Activated effector memory CD4-positive, alpha-beta T cell treated with anti-CD3 and anti-CD28 coated beads, Interleukin-2, amount 50 U/mL, for 16 hours (primary cell): ENCODE data around the gene DENND1B.
"Not testable (repeated sequence)": the region's sequence is repeated elsewhere in the genome, so short reads cannot be mapped to it uniquely, and the experiment has no call there.

Experiments used
- DNase-seq: peaks from one replicate; pipeline ENCODE4 v3.0.0-alpha.2; 2020

Gene DENND1B

DNA sequence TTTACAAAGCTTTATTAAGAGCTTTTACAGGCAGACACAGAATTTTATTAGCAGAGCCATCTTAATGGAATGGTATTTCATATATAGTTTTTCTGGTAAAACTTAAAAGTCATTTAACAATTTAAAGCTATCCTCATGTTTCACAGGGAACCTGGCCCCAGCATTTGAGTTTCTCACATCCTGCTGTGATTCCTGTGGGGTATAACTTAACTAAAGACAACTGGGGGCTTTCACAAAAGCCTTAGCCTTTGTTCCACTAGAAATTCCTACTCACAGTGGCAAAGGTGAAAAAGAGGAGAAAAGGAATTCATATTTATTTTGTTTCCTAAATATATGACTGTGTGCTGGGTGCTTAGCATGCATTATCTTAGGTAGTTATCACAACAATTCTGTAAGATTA, 233.9 kb downstream of the DENND1B start:
- DNase-seq, result no peak

DNA sequence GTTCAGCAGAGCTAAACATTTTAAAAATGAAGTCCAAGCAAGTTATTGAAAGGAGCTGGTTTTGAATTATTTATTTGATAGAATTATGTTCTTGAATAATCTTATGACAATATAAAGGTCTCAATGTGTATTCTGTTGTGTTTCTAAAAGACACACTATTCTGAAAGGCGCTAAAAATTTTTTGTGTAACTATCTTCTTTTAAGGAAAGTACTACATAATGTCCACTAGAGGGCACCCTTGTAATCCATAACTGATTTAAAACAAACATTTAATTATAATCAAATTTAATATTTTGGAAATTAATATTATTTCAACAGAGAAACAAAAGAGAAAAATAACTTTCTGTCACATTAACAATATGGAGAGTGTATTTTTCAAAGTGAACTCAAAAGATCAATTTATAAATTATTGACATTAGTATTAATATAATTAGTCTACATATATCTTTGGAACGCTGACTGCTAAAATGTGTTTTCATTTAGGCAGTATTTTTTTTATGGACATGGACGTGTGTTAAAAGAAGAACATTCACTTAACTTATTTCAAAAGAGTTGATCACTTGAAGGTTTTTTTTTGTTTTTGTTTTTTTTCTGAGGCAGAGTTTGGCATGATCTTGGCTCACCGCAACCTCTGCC, 248.4 kb downstream of the DENND1B start:
- no peak for DNase-seq

DNA sequence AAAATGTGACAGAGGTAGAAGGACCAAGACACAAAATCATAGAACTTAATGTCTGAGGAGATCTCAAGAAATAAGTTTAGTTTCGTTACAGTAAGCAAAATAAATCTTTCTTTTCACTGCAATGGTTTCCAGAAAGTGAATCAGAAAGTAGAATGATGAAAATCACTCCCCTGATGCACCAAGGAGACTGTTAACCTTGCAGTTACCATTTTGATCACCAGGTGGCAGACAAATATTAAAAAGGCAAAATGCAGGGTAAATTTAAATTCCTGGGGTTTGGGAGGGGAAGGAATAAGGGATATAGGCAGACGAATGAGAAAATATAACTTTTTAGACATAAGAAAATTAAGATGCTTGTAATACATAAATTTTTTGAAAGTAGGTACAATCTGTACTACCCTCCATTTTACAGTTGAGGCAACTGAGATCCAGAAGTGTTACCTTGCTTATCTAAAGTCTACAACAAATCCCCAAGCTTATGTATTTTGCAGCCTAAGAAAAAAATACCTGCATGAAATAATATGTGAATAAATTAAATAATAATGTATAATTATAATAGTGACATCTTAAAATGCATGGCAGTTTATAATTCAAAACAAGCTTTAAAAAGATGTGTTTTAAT, 254.1 kb downstream of the DENND1B start:
- no peak for DNase-seq

DNA sequence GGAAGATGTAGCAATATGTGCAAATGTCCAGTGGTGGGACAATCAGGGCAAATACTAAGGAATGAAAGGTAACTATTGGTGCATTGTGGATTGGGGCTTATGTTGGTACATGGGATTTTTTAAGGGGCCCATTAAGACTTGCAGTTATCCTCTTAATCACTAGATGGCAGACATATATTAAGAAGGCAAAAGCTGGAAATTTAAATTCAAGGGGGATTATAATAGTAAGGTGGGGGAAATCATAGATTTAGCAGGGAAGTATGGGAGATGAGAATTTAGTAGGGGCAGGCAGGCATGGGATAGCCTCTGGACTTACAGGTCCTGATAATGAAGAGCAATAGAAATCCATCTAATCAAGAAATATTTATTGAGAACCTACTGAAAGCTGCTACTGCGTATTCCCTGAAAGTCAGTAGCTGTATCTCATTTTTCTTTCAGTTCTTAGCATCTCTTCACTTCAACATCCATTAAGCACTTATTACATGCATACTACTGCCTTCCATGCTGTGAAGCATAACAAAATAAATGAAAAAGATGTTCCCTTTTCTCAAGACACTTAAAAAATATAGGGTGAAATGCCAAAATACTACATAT, 255.4 kb downstream of the DENND1B start:
- DNase-seq, result no peak

DNA sequence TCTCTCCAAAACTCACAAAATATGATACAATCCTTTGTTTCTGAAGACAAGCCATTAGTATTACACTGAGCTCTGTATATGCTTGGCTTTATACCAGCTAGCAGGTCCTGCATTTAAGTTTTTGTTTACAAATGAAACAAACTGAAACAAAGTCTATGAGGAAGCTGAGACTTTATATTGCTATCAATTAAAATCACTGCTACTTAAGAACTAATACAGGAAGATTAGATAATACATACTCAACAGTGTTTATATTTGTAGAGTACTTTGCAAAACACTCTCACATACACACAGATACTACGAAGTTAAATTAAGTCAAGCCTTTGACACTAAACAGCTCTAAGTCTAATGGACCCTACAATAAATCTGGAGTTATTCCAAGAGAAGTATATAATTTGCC, 259.9 kb downstream of the DENND1B start:
- DNase-seq, result no peak

DNA sequence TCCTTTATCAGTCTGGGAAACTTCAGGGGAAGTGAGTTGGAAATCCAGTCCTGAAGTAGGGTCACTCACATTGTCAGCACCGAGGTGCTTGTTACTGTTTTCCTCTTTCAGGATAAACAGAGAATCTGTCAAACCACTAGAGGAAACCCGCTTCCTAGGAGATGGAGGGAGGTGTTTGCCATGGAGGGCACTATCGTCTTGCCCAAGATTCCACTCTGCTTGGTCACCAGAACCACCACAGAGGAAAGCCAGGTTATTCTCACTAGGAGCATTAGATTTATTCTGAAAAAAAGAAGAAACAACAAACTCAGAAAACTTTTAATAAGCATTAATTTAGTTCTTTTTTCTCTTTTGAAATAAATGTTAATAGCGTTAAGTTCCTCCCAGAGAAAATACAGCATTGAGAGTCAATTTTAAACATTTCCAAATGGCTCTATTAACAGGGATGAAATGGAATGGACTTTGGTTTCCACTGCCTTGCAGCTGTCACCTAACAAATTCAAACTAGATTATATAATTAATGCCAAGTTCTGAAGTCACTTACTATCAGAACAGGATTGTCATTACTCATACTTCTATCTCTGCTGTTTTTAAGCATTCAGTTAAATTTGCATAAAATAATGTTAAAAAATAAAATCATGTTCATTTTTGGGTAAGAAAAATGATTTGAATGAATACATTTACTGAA, 264.4 kb downstream of the DENND1B start:
- no peak for DNase-seq

DNA sequence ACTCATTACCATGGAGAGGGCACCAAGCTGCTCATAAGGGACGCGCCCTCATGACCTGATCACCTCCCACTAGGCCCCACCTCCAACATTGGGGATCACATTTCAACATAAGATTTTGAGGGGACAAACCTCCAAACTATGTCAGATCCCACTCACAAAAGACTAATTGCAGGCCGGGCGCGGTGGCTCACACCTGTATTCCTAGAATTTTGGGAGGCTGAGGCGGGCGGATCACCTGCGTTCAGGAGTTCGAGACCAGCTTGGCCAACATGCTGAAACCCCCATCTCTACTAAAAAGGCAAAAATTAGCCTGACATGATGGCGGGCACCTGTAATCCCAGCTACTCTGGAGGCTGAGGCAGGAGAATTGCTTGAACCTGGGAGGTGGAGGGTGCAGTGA, 278.6 kb downstream of the DENND1B start:
- DNase-seq, result no peak

DNA sequence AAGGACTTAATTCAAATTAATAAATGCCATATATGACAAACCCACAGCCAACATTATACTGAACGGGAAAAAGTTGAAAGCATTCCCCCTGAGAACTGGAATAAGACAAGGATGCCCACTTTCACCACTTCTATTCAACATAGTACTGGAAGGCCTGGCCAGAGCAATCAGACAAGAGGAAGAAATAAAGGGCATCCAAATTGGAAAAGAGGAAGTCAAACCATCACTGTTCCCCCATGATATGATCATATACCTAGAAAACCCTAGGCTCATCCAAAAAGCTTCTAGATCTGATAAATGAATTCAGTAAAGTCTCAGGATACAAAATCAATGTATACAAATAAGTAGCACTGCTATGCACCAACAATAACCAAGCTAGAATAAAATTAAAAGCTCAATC, 283.8 kb downstream of the DENND1B start:
- not testable (repeated sequence) for DNase-seq

DNA sequence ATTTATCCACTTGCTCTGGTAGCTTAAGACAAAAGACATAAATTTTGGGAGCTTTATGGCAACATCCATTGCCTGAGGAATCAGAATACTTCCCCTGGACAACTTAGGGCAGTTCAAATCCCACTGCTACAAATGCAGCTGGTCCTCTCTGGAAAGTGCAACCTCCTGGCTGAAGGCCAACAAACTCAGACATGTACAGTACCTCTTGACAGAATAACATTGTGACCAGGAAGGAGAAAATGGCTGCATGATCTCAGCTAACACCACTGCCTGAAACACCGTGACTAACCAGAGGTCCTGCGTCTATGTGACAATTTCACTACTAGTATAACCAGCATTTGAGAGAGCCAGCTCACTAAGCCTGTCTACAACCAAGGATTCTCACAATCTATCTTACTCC, 288.3 kb downstream of the DENND1B start:
- no peak for DNase-seq

DNA sequence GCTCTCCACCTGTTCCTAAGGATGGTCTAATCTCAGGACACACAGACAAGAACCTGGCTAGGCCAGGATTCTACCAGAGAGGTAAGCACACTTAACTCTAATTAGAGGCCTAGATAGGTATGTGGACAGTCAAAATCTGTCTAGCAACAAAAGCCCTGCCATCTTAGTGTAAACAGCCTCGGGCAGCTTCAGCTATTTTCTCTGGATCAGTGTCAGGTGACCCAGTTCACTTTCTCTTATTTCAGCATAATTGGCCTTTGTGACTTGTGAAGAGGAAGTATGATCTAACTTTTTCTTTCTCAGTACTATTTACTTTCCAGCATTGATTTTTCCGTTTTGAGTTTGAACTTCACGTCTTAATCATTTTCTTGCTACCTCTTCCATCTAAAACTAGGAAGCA, 289.5 kb downstream of the DENND1B start:
- no peak for DNase-seq

DNA sequence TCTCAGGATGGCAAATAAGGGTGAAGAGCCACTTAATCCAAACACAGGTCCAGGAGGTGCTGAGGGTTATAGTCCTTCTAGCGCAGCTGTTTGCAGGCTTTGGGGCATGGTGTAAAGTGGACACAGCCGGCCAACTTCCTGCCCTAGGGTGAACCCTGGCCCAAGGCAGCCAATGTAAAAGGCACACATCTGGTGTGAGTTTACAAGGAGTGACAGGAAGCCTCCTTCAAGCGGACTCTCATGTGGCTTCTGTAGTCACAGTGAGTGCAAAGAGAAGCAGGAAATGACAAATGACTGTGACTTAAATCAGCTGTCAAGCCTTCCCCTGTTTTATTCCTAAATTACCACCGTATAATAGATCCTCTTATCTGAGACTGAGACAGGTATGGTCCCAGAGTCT, 294.2 kb downstream of the DENND1B start:
- no peak for DNase-seq

DNA sequence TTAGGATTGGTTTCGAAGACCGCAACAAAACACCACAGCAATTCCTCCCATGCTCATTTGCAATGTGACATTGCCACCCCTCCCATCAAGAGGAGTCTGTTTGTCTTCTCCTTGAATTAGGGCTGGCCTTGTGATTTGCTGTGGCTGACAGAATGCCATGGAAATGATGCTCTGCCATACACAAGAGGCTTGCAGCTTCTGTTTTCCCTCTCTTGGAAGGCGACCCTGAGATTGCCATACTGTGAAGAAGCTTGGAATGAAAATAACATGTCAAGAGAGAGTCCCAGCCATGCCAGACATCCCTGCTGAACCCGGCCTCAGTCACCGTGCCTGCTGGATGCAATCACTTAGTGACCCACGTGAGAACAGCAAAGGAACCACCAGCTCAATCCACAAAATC, 294.8 kb downstream of the DENND1B start:
- no peak for DNase-seq

DNA sequence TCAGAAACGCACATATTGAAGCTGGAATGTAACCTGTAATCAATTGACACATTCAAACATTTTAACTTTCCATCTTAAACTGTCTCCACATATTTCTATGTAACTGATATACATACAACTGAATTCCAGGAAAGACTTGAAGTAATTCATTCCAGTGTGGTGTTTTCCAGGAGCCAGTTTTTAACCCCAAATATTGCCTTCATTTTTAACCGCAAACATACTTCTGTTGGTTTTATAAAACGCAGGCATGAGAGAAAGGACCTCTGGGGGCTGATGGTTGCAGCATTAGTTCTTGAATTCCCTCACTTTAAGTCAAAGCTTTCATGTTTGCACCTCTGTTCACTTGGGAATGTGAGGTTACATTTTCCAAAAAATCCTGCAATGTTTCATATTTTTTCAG, 303.1 kb downstream of the DENND1B start:
- DNase-seq, result no peak

DNA sequence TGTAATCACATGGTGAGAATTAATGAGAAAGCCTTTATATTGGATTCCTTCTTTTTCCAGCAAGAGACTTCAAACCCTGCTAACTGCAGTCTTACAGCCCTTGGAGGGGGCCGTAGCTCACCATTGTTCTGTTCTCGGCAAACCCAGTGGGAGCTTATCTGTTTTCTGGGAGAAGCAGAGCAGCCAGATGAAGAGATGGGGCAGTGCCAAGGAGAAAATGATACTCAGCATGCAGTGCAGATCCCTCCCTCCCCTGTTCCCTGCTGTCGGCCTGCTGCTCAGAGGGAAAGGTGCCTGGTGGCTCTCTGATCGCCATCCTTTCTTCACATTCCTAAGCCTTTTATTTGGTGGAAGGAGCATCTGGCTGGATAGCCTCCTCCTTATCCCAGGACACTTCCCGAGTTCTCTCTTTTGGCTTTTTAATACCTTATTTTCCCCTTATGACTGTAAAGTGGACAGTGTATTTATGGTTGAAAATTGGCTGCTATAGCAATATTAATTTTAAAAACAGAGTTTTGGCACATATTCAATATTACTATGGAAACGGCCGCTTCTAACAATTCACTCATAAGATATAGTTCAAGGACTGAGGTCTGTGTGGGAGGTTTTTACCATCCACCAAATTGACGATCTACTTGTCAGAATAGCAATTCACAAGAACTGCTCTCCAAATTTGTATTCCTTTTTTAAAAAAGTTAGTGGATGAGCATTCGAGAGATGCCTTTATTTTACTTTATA, 303.9 kb downstream of the DENND1B start:
- DNase-seq, result no peak

DNA sequence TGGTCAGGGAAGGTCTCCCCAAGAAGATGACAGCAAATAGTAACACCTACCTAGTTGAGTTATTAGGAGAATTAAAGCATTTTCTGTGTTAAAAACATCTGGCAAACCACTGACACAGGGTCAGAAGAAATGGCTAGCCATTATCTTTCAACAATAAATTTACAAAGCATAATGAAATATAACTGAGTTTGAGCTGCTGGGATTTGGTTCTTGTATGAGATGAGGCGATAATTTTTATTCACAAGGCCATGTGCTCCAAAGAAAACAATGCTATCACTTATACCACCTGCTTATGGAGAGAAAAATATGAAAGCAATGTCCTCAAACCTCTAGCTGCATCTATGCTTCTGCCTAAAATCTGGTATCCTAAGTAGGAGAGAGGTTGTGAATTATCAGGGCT, 304.9 kb downstream of the DENND1B start:
- DNase-seq, result no peak

DNA sequence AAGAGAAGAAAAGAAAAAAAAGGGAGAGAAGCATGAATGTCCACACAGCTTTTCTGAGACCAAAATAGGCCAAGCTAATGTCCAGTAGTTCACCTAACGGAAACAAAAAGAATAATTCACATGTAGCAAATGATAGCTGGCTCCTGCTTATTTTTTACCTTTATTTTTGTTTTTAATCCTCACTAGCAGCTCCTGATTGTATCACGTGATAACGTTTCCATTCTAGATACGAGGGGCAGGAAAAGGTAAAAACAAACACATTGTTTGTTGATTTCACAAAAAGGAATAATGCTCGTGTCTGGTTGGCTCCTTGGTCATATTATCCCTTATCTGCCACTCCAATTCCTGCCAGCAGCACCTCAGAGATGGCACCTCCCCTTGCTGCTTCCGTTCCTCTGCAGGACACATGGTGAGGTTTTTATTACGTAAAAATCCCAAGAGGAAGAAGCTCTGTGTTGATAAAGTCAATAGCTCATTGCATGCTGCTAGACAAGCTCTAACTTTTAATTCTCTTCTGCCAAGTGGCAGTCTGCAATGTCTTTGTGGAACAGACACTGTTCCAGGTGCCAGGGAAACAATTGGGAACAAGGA, 305.6 kb downstream of the DENND1B start:
- no peak for DNase-seq

DNA sequence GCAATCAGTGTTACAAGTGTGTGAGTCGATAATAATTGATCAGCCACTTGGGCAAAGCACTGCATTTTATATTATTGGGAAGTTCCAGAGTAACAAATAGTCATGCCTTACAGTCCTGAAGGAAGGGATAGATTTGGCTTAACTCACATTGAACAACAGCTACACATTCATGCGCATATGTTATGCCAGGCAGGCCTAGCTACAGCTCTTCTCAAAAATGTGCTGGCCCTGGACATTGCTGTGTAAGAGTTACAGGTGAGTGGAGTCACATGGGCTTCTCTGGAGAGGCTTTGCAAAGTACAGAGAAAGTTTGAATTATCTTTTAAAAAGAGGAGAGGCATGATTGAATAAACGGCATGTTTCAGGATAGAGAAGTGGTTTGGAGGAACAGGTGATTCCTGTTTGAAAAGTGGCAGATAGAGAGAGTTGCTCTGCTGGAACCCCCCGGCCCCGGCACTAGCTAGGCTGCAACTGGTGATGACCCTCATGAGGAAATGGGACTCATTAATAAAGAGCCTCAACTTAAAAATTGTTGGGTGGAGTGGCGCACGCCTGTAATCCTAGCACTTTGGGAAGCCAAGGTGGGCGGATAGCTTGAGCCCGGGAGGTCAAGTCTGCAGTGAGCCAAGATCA, 306.6 kb downstream of the DENND1B start:
- DNase-seq, result no peak

DNA sequence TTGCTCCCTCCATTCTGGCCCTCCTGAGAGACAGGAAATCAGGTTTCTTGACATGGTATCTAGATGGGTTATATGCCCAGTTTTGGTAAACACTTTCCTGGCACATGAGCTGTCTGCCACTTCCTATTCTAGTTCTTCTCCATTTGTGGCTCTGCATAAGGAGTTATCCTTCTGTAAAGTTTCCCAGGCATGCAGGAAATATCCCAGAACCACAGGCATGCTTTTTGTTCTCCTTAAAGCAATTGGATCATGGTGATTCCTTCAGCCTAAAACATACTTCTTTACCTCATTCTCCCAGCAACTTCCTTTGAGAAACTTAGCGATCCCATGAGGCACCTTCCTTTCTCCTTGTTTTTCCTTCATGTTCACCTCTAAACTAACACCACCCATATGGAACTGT, 307.4 kb downstream of the DENND1B start:
- no peak for DNase-seq

DNA sequence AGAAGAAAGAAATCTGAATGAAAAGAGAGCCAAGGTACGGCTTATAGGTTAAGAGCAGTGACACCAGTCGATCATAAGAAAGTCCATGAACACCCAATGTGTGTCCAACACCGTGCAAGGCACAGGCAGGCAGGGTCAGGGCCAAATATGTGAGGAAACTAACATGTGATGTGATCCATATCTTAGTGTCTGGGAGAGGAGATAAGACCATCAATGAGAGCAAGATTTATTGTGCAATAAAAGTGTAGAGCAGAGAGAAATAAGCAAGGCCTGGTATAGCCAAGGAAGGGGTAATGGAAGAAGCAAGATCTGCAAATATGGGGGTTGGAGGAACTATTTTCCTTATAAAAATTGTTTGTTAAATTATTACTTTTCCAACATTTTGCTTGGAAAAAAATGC, 308.5 kb downstream of the DENND1B start:
- no peak for DNase-seq

DNA sequence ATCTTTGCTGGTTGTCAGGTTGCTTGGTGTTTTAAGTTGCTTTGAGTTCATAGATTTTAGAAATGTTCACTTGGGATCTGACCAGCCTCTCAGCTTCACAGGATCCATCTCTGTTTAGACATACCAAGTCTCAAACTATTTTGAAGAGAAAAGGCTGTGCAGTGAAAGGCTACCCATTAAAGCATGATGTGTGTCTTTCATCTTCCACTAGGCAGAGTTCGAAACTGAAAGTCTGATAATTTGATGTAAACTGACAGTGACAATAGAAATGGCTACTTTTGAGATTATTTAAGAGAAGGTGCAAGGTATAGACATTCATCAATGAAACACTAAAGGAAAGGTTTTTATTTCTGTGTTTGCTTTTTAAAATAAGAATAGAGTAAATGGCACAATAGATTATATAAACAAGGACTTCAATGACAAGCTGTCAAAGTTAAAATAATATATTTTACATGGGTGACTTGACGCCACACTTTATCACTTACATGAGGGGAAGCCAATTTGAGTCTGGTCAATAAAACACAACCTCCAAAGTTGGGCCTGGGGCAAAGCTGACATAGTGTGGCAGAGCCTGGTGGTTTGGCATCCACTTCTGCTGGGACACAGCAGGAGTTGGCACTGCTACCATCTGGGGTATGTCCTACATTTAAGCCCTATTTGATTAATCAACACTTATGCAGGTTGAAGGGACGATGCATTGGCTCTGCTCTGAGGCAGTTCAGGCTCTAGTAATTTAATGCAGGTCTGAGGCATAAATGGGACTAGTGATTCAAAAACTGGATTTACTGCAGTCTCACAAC, 309.6 kb downstream of the DENND1B start:
- DNase-seq, result no peak

DNA sequence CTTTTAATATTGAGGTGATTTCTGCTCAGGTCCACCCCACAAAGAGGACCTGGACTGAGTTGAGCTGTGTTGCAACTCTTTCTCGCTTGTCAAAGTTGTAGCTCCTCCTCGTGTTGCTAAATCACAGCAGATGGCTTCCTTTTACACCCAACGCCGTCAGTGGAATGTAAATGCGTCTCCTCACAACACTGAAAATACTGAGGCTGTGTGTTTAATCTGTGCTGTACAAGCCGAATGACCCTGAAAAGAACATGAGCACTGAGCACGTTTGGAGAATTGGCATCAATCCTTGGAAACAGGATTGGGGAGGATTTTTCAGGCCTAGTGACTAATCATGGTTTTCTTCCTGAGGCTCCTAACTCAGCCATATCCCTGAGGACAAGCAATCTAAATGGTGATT, 311.2 kb downstream of the DENND1B start:
- DNase-seq, result no peak

DNA sequence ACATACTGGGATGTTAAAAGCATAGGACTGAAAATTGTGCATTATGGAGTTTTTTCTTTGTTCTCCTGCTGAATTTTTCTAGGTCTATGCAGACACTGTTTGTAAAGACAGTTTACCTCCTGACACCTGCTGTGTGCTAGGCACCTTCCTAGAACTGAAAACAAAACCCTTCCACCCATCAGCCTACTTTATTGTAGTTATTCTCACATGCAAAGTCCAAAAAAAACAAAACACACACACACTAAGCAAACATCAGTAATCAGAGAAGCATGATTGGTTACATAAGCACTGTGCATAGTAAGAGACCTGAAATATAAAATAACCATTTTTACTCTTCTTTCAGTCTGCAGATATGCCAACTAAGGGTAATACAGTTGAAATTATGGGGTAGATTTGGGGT, 312.1 kb downstream of the DENND1B start:
- no peak for DNase-seq
